ENCODE results near the gene PSD. TPM values are rescaled to one million over a fixed set of nuclear protein-coding genes. Genes with fewer than 3 reads are reported as not detected.

The PSD gene
- total RNA-seq, 1 experiment from 2014 or later = 2.4 TPM

DNA sequence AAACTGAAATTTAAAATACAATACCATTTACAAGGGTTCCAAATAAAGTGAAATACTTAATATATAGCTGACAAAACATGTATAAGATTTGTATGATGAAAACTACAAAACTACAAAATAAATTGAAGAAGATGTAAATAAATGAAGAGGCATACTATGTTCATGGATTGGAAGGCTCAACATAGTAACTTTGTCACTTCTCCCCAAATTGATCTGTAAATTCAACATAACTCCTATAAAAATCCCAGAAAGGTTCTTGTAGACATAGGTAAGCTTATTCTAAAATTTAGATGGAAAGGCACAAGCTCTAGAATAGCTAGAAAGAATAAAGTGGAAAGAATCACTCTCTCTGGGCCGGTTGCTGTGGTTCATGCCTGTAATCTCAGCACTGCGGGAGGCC lies 47.3 kb downstream of the PSD start:
- intact Hi-C loops (cut with micrococcal nuclease; ENCODE audit: unreplicated experiment) (no loop called here), in situ Hi-C loops (cut with HindIII; ENCODE audit: low pct_unique_long_range_greater_than_20kb, low sequenced_read_pairs) (no loop called here)
- ATAC-seq = no peak
- ChIA-PET CTCF (interaction anchor here (0.6 to 1.3 kb wide), 3 partner anchors 12 to 202 kb away, joined by 3 to 5 read pairs (median 3); no protein-coding TSS in a partner anchor), POLR2A (interaction anchor here (0.6 kb wide), 1 partner anchor 24 kb away, joined by 12 read pairs; no protein-coding TSS in a partner anchor)
- no TSS peak for BruUV-seq (replicated peaks)
- no peaks in the 10 kb centered on the region for H3K9me3 ChIP-seq (ENCODE audit: control insufficient read depth, insufficient read depth, low read depth, low read length)
- no peaks in the 10 kb centered on the region for H3K27me3 ChIP-seq (ENCODE audit: control insufficient read depth, insufficient read depth, low read length)
- H3K36me3 ChIP-seq (ENCODE audit: control insufficient read depth, insufficient read depth, low read length) = peaks cover 23% of the 10 kb centered on the region
- H3K27ac ChIP-seq (ENCODE audit: low read length) = no peak overlapping the region
- H3K4me1 ChIP-seq (ENCODE audit: control insufficient read depth, insufficient read depth, low read length) = no peaks in the 10 kb centered on the region
- H3K4me3 ChIP-seq (ENCODE audit: low read depth in 2 of 2, low read length in 2 of 2) = no peak overlapping the region
- DNase-seq (ENCODE audit: low read depth, low spot score) = no peak
- TF ChIP-seq POLR2AphosphoS5 (IDR thresholded peaks at IDR 0.05; ENCODE audit: low read depth, low read length) (no peak), SIN3A (IDR thresholded peaks at IDR 0.05; ENCODE audit: borderline replicate concordance, insufficient read depth, low read depth, low read length) (no peak), TCF7L2 (IDR thresholded peaks at IDR 0.05; ENCODE audit: low read depth, low read length) (no peak)
- TF ChIP-seq, protein P1, sequence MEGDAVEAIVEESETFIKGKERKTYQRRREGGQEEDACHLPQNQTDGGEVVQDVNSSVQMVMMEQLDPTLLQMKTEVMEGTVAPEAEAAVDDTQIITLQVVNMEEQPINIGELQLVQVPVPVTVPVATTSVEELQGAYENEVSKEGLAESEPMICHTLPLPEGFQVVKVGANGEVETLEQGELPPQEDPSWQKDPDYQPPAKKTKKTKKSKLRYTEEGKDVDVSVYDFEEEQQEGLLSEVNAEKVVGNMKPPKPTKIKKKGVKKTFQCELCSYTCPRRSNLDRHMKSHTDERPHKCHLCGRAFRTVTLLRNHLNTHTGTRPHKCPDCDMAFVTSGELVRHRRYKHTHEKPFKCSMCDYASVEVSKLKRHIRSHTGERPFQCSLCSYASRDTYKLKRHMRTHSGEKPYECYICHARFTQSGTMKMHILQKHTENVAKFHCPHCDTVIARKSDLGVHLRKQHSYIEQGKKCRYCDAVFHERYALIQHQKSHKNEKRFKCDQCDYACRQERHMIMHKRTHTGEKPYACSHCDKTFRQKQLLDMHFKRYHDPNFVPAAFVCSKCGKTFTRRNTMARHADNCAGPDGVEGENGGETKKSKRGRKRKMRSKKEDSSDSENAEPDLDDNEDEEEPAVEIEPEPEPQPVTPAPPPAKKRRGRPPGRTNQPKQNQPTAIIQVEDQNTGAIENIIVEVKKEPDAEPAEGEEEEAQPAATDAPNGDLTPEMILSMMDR (IDR thresholded peaks at IDR 0.05) = no peak
- TF ChIP-seq, protein P2, sequence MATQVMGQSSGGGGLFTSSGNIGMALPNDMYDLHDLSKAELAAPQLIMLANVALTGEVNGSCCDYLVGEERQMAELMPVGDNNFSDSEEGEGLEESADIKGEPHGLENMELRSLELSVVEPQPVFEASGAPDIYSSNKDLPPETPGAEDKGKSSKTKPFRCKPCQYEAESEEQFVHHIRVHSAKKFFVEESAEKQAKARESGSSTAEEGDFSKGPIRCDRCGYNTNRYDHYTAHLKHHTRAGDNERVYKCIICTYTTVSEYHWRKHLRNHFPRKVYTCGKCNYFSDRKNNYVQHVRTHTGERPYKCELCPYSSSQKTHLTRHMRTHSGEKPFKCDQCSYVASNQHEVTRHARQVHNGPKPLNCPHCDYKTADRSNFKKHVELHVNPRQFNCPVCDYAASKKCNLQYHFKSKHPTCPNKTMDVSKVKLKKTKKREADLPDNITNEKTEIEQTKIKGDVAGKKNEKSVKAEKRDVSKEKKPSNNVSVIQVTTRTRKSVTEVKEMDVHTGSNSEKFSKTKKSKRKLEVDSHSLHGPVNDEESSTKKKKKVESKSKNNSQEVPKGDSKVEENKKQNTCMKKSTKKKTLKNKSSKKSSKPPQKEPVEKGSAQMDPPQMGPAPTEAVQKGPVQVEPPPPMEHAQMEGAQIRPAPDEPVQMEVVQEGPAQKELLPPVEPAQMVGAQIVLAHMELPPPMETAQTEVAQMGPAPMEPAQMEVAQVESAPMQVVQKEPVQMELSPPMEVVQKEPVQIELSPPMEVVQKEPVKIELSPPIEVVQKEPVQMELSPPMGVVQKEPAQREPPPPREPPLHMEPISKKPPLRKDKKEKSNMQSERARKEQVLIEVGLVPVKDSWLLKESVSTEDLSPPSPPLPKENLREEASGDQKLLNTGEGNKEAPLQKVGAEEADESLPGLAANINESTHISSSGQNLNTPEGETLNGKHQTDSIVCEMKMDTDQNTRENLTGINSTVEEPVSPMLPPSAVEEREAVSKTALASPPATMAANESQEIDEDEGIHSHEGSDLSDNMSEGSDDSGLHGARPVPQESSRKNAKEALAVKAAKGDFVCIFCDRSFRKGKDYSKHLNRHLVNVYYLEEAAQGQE (IDR thresholded peaks at IDR 0.05; ENCODE audit: insufficient read depth in 1 of 2, low read depth in 2 of 2, low read length in 1 of 2) = no peak

DNA sequence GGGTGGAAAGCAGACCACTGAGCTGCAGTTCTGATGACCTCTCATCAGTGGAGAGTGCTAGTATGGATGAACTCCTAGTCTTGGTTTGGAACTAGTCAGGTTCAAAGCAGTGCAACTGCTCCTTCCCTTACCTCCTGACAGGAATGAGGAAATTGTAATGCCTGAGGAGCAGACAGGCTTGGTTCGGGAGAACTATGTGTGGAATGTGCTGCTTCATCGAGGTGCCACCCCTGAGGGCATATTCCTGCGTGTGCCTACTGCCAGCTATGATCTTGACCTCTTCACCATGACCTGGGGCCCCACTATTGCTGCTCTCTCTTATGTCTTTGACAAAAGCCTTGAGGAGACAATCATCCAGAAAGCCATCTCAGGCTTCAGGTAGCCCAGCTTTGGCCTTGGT lies 50.5 kb downstream of the PSD start:
- in situ Hi-C loops (cut with HindIII; ENCODE audit: low pct_unique_long_range_greater_than_20kb, low sequenced_read_pairs) (no loop called here), intact Hi-C loops (cut with micrococcal nuclease; ENCODE audit: unreplicated experiment) (no loop called here)
- POLR2A ChIA-PET = no interaction called here
- TF ChIP-seq, protein P1 (IDR thresholded peaks at IDR 0.05) = no peak
- TF ChIP-seq, protein P2 (IDR thresholded peaks at IDR 0.05; ENCODE audit: insufficient read depth in 1 of 2, low read depth in 2 of 2, low read length in 1 of 2) = no peak
- TF ChIP-seq SIN3A (IDR thresholded peaks at IDR 0.05; ENCODE audit: borderline replicate concordance, insufficient read depth, low read depth, low read length) (no peak), TCF7L2 (IDR thresholded peaks at IDR 0.05; ENCODE audit: low read depth, low read length) (no peak), POLR2AphosphoS5 (IDR thresholded peaks at IDR 0.05; ENCODE audit: low read depth, low read length) (no peak)
- ATAC-seq = no peak
- no peak overlapping the region for H3K27ac ChIP-seq (ENCODE audit: low read length)
- BruUV-seq (replicated peaks) = no TSS peak
- no peaks in the 10 kb centered on the region for H3K27me3 ChIP-seq (ENCODE audit: control insufficient read depth, insufficient read depth, low read length)
- H3K4me1 ChIP-seq (ENCODE audit: control insufficient read depth, insufficient read depth, low read length) = no peaks in the 10 kb centered on the region
- H3K36me3 ChIP-seq (ENCODE audit: control insufficient read depth, insufficient read depth, low read length) = peaks cover 24% of the 10 kb centered on the region
- no peak overlapping the region for H3K4me3 ChIP-seq (ENCODE audit: low read depth in 2 of 2, low read length in 2 of 2)
- DNase-seq (ENCODE audit: low read depth, low spot score) = no peak
- H3K9me3 ChIP-seq (ENCODE audit: control insufficient read depth, insufficient read depth, low read depth, low read length) = no peaks in the 10 kb centered on the region
- CTCF ChIA-PET = interaction anchor here (0.7 kb wide), 1 partner anchor 16 kb away, joined by 3 read pairs; no protein-coding TSS in a partner anchor

All from Panc1 (cell line).